ENCODE data around the gene DDO.

Gene DDO

GRCh38 chr6:110345025-110345424 is 70.3 kb downstream of the DDO start:
- no peak for DNase-seq (ENCODE audit: low read depth, low spot score)

DNA sequence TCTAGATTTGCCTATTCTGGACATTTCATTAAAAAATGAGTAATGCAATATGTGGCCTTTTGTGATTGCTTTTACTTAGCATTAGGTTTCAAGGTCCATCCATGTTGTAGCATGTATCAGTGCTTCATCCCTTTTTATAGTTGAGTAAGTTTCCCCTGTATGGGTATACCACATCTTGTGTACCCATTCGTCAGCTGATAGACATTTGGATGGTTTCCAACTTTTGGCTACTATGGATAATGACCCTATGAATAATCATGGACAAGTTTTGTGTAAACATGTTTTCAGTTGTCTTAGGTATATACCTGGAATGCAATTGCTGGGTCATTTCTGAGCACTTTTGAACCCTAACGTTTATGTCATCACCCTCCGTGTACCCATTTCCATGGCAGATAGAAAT is 72.6 kb downstream of the DDO start:
- no peak for DNase-seq (ENCODE audit: low read depth, low spot score)
